GM19351 (cell line): ENCODE measurements around the gene ICE1.
"Not testable (repeated sequence)": the region's sequence is repeated elsewhere in the genome, so short reads cannot be mapped to it uniquely, and the experiment has no call there.

ENCODE experiments used
- ATAC-seq: cut with Tn5 transposase; IDR thresholded peaks from one replicate; pipeline ENCODE4 v1.9.1; 2021; ENCODE audit warnings: mild to moderate bottlenecking, moderate library complexity; ENCODE audit not compliant: unreplicated experiment

Gene ICE1

GRCh38 chr5:5437227-5438172 is 15.0 kb downstream of the ICE1 start:
- no peak for ATAC-seq

DNA sequence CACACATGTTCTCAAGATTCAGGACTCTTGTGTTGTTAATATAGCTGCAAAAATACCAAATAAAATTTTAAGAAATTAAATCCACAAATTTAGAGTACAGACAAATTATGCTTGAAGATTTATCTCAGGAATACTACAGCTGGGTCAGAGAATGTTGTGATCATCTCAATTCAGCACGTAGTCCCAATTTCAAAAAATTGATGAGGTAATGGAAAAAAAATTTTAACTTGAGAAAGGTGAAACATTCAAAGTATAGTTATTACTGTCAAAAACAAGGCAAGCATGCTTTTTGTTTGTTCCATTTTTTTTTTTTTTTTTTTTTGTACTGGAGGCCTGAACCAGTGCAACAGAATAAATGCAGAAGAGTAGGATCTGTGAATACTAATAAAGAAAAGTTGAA is 29.4 kb downstream of the ICE1 start:
- no peak for ATAC-seq

- ATAC-seq: no peak
Observed at GRCh38 chr5:5453131-5453530, 30.7 kb downstream of the ICE1 start.

- ATAC-seq: no peak
Observed at GRCh38 chr5:5454391-5454790, 31.9 kb downstream of the ICE1 start.

- ATAC-seq: no peak
Observed at GRCh38 chr5:5456858-5457257, 34.4 kb downstream of the ICE1 start.

DNA sequence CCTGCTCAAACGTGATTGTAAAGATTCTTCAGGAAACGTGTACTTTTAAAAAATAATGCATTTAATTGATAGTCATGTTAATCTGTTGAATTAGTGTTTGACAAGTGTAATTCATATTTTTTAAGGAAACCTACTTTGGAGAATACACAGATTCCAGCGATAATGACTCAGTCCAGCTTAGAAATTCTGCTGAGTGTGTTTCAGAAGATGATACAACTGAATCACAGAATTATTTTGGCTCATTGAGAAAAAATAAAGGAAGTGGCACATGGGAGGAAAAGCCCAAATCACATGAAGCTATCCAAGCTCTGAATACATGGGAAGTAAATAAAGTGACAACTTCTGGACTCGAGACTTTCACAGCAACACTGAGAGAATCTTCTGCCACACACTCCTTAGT is 37.8 kb downstream of the ICE1 start:
- no peak for ATAC-seq

DNA sequence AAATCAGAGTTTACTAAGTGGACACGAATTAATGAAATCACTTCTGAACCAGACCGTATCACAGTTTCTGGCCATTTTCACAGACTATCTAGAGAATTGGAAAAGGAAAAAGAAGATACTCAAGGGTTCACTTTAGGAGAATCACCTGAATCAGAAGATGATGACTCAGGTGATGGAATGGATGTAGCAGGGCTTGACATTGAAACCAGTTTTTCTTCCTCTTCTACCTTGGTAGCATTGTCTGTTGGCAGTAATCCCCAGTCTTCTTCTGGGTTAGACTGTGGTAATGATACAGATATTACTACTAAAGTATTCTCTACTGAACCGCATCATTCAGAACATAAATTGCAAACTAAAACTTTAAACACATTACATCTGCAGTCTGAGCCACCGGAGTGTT is 38.5 kb downstream of the ICE1 start:
- no peak for ATAC-seq

GRCh38 chr5:5464036-5464715 is 41.7 kb downstream of the ICE1 start:
- ATAC-seq: no peak

DNA sequence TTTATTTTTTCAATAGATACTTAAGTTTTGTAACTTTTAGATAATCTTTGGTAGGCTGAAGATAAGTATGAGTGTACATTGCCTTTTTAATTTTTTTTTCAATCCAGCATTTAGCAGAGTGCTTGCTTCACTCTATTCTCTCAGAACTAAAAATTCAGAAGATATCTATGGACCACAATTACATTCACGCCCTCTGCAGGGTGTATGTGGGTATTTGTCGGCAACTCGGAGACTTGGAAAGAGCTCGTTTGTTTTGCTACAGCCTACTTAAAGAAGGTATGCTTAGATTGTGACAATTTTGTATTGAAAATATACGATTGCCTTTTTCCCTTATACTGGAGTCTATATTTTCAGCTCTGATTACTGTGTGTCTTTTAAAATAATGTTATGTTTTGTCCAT is 43.8 kb downstream of the ICE1 start:
- ATAC-seq: no peak

DNA sequence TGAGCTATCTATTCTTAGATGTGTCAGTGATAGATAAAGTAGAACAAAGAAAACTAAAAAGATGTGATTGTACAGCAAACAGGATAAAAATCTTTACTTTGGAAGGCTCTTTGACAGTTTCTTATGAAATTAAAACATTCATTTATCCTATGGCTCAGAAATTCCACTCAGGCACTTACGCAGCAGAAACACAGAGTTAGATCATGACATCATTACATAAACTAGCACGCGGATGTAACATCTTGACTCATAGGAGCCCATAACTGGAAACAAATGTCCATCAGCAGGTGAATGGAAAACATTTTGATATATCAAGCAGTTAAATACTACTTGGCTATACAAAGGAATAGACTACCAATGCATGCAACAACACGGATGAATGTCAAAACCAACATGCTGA is 45.3 kb downstream of the ICE1 start:
- no peak for ATAC-seq

- no peak for ATAC-seq
Observed at GRCh38 chr5:5470933-5471332, 48.5 kb downstream of the ICE1 start.

DNA sequence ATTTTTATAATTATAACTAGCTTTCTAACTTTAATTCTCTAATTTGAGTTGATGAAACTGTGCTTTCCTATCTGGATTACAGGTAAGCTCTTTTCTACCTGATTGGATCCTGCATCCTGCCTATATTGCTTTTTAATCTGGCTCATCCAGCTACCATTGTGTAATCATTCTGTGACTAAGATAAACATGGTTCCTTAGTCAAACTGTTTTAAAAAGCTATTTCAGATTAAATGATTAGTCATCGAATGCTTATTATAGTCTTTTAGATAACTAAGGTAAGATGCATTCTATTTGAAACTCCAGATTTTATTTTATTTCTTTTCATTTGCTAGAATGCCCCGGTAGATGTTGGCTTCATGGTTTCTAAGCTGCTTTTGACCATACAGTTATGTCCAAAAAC is 50.7 kb downstream of the ICE1 start:
- no peak for ATAC-seq

- ATAC-seq: no peak
Observed at GRCh38 chr5:5474961-5475360, 52.5 kb downstream of the ICE1 start.

- no peak for ATAC-seq
Observed at GRCh38 chr5:5475975-5476374, 53.5 kb downstream of the ICE1 start.

DNA sequence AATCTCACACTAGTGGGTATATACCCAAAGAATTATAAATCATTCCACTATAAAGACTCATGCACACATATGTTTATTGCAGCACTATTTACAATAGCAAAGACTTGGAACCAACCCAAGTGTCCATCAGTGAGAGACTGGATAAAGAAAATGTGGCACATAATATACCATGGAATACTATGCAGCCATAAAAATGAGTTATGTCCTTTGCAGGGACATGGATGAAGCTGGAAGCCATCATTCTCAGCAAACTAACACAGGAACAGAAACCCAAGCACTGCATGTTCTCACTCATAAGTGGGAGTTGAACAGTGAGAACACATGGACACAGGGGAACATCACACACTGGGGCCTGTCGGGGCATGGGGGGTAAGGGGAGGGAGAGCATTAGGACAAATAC is 57.1 kb downstream of the ICE1 start:
- not testable (repeated sequence) for ATAC-seq

DNA sequence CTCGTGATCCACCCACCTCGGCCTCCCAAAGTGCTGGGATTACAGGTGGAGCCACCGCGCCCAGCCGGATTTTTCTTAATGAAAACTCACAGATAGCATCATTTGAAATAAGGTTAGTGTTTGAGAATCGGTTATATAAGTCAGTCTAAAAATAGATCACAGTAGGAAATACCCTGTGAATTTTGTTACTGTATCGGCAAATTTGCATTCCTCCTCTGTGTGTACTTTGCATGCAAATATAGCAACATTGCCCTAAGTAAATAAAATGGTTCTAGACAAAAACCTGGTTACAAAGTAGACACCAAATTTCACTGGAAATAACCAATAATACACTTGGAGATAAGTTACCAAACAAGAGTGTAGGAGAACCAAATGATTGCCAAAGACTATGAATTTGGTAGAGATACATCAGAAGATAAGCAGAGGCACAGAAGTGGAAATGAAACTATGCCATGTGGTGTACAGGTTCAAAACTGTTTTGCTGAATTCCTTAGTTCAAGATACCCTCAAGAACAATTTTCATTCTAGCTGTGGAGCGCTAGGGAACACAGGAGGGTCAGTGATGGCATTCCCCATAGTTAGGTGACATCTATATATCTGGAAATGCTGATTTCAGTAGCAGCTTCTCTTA is 58.1 kb downstream of the ICE1 start:
- ATAC-seq: no peak

DNA sequence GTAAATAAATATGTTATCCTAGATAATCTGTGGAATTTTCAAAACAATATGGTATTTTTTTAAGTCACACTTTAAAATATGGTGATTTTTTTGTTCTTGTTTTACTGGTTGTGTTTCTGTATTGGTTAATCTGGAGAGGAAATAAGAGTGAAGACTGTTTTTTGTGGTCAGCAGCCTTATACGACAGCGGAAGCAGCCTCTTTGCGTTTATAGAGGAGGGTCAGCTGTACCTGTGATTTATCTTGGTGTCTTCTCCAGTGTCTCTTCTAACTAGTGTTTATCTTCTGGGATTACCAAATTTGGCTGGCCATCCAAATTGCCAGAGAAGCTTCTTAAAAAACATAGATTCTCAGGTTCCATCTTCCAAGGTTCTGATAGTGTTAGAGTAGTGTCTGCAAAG is 58.7 kb downstream of the ICE1 start:
- no peak for ATAC-seq

DNA sequence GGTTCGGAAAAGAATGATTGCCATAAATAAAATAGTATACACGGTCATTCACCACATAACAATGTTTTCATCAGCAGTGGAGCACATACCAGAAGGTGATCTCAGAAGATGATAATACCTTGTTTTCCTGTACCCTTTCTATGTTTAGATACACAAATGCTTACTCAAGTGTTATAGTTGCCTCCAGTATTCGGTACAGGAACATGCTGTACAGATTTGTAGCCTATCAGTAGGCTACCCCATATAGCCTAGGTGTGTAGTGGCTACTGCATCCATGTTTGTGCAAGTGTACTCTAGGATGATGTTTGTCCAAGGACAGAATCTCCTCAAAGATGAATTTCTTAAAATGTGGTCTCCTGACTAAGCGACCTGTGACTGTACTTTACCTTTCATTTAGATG is 59.2 kb downstream of the ICE1 start:
- ATAC-seq: no peak

- no peak for ATAC-seq
Observed at GRCh38 chr5:5483350-5483749, 60.9 kb downstream of the ICE1 start.

DNA sequence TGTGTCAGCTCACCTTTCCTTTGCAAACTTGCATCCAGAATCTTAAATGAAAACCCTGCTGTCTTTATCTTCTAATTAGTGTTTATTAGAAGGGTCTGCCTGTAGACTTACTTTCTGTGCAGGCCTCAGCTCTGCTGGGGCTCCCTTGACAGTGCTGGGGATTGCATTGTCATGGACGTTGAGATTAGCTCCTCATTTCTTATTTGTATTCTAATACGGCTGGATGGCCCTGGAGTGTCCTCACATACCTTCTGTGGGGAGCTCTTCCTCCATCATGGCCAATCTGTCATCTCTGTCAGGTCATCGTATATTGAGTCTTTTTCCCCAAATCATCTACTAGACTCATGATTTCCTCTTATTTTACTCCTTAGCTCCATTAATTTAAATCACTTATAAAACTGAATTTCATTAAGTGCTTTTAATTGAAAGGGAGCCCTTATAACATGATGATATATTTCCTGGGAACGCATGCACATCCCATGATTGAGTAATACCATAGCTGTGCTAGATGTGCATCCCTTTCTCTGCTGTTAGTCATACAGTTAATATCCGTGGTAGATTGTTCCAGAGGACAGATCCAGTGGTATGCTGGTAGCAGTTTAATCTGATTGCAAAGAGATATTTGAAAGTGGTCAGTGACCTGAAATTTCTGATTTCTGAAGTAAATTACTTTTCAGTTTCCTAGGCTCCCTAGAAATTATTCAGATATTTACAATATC is 61.6 kb downstream of the ICE1 start:
- no peak for ATAC-seq

DNA sequence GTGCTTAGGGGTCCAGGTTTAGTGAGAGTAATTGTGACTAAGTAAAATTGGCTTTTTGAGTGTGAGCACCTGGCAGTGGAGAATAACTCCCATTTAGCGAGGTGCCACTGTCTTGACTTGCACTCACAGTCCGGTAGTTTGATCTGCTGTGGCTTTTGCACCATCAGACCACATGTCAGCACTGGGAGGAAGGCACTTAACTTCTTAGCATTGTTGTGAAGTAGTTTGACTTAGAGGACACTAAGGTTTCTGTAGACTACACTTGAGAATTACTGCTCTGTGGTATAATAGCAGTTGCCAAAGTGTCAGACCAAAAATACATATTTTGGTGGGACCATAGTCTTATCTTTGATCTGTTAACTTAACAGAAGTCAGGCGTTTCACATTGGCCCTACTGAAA is 63.6 kb downstream of the ICE1 start:
- no peak for ATAC-seq
